A673 (cell line): ENCODE measurements around the gene TARS3. TPM values are rescaled to one million over a fixed set of nuclear protein-coding genes. Genes with fewer than 3 reads are reported as not detected.

Experiments
- BruUV-seq: library from RNA; stranded (reverse); fragments of 400-500 nt; replicated peaks from 2 replicates; lab custom pipeline; 2021; lab: Mats Ljungman, UMichigan
- CTCF ChIA-PET: fragments of 300-600 bp; sonication (Branson Sonifier 250); formaldehyde crosslinking; loops from one replicate; lab custom pipeline; 2022; ENCODE audit warnings: antibody characterized with exemption; lab: Charles Lee
- POLR2A ChIA-PET: fragments of 300-600 bp; sonication (Branson Sonifier 250); formaldehyde crosslinking; loops from one replicate; lab custom pipeline; 2022; ENCODE audit warnings: antibody characterized with exemption; ENCODE audit not compliant: low non-redundant PET; lab: Charles Lee
- DNase-seq: peaks from one replicate; pipeline ENCODE4 v3.0.0-alpha.2; 2015; ENCODE audit warnings: low spot score
- H3K27ac ChIP-seq: fragments of 200-600 bp; sonication (generic); 2 replicates; pipeline ENCODE4 v1.5.1; 2016; ENCODE audit warnings: mixed run types, low read depth, mild to moderate bottlenecking, mixed read lengths, antibody characterized with exemption, low read length; ENCODE audit not compliant: poor library complexity, severe bottlenecking
- H3K27me3 ChIP-seq: fragments of 200-600 bp; sonication (generic); replicated peaks from 2 replicates; pipeline ENCODE4 v1.6.1; 2017; ENCODE audit warnings: mixed run types, low read depth, mild to moderate bottlenecking, mixed read lengths, antibody characterized with exemption, low read length; ENCODE audit not compliant: insufficient read depth, poor library complexity
- H3K36me3 ChIP-seq: fragments of 200-600 bp; sonication (generic); 2 replicates; pipeline ENCODE4 v1.6.1; 2016; ENCODE audit warnings: mixed run types, mild to moderate bottlenecking, mixed read lengths, antibody characterized with exemption, low read length; ENCODE audit not compliant: insufficient read depth, poor library complexity, severe bottlenecking
- H3K4me1 ChIP-seq: fragments of 200-600 bp; sonication (generic); 2 replicates; pipeline ENCODE4 v1.6.1; 2017; ENCODE audit warnings: mixed run types, mild to moderate bottlenecking, mixed read lengths, antibody characterized with exemption, low read length; ENCODE audit not compliant: insufficient read depth, poor library complexity, severe bottlenecking
- H3K4me3 ChIP-seq: fragments of 200-600 bp; sonication (generic); 2 replicates; pipeline ENCODE4 v1.5.1; 2016; ENCODE audit warnings: low read depth, mixed run types, mild to moderate bottlenecking, mixed read lengths, low read length; ENCODE audit not compliant: poor library complexity, severe bottlenecking
- H3K9me3 ChIP-seq: fragments of 200-600 bp; sonication (generic); 2 replicates; pipeline ENCODE4 v1.6.1; 2016; ENCODE audit warnings: mixed run types, low read depth, mild to moderate bottlenecking, mixed read lengths, antibody characterized with exemption, low read length; ENCODE audit not compliant: poor library complexity, severe bottlenecking
- EZH2 ChIP-seq: fragments of 200-600 bp; sonication (generic); IDR thresholded peaks from 2 replicates; pipeline ENCODE4 v1.6.1; 2017; ENCODE audit warnings: borderline replicate concordance, low read depth, mild to moderate bottlenecking, mixed read lengths, antibody characterized with exemption, low read length; ENCODE audit not compliant: poor library complexity, severe bottlenecking
- intact Hi-C: fragments of 100-400 bp; cut with micrococcal nuclease; formaldehyde crosslinking; loops from one replicate; pipeline ENCODE4 v1.10.0; 2022; ENCODE audit not compliant: unreplicated experiment
- total RNA-seq: library from RNA; stranded (reverse); gene quantifications from 2 replicates; pipeline ENCODE4 v1.2.3, GENCODE V29; 2021
- TF ChIP-seq, protein P1 (sequence below): fragments of 300-800, 200-600 bp; sonication (generic); conservative IDR thresholded peaks from 2 replicates; pipeline ENCODE4 v1.5.1; 2017; ENCODE audit warnings: low read depth, mild to moderate bottlenecking, antibody characterized with exemption, low read length, moderate library complexity, mixed read lengths

TARS3 gene
- total RNA-seq, 1 experiment from 2014 or later = 9.1 TPM

DNA sequence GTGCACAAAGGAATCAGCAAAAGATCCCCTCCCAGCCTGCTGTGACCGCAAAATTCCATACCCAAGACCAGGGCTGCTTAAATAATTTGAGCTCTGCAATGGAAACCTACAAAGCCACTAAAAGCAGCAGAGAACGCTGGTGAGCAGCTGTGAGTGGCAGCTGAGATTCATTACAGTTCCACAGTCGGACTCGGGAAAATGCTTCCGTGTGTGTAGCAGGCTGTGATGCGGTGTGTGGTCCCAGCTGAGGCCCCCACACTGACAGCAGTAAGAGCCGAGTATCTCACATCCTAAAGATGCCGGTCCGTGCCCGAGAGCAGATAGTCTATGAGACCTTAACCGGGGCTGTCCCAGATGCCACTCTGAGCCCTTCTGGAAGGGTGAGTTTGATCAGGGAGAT lies 109.5 kb downstream of the TARS3 start:
- Histone ChIP-seq H3K36me3 (no peaks in the 10 kb centered on the region), H3K4me3 (no peak overlapping the region), H3K9me3 (no peaks in the 10 kb centered on the region), H3K27me3 (no peaks in the 10 kb centered on the region), H3K4me1 (peaks cover 13% of the 10 kb centered on the region), H3K27ac (no peak overlapping the region)
- intact Hi-C loops = no loop called here
- TF ChIP-seq, protein P1, sequence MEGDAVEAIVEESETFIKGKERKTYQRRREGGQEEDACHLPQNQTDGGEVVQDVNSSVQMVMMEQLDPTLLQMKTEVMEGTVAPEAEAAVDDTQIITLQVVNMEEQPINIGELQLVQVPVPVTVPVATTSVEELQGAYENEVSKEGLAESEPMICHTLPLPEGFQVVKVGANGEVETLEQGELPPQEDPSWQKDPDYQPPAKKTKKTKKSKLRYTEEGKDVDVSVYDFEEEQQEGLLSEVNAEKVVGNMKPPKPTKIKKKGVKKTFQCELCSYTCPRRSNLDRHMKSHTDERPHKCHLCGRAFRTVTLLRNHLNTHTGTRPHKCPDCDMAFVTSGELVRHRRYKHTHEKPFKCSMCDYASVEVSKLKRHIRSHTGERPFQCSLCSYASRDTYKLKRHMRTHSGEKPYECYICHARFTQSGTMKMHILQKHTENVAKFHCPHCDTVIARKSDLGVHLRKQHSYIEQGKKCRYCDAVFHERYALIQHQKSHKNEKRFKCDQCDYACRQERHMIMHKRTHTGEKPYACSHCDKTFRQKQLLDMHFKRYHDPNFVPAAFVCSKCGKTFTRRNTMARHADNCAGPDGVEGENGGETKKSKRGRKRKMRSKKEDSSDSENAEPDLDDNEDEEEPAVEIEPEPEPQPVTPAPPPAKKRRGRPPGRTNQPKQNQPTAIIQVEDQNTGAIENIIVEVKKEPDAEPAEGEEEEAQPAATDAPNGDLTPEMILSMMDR = no peak
- no peak for TF ChIP-seq EZH2
- BruUV-seq = no TSS peak
- DNase-seq = no peak
- CTCF ChIA-PET = interaction anchor here (0.6 kb wide), 1 partner anchor 101 kb away, joined by 3 read pairs; no protein-coding TSS in a partner anchor
- POLR2A ChIA-PET = no interaction called here

DNA sequence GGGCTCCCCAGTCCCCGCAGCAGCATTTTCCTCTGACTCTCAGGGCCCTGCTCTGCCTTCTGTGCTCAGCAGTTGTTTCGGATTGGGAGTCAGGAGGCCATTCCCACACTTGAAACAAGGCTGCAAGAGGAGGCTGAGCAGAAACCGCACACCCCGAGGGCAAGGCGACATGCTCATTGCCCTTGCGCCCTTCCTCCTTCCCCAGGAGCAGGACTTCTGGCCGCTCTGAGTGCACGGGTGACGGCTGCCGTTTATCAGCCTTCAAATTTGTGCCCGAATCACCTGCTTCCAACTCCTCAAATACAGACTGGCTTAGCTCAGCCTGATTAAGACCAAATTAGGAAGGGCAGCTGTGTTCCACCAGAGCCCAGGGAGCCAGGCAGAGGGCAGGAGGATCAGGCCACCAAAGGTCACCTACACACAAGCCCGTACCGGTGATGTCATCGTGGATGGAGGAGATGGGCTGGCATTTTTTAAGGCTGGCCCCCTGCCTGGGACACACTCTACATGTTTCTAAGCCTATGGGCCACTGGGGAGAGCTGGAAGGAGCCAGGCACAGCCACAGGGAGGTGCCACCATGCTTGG lies 110.2 kb downstream of the TARS3 start:
- TF ChIP-seq EZH2 = no peak
- TF ChIP-seq, protein P1 = no peak
- no peak for DNase-seq
- Histone ChIP-seq H3K4me3 (no peak overlapping the region), H3K9me3 (no peaks in the 10 kb centered on the region), H3K36me3 (no peaks in the 10 kb centered on the region), H3K4me1 (peaks cover 13% of the 10 kb centered on the region), H3K27me3 (no peaks in the 10 kb centered on the region), H3K27ac (no peak overlapping the region)
- no TSS peak for BruUV-seq
- ChIA-PET POLR2A (no interaction called here), CTCF (no interaction called here)
- intact Hi-C loops = no loop called here

DNA sequence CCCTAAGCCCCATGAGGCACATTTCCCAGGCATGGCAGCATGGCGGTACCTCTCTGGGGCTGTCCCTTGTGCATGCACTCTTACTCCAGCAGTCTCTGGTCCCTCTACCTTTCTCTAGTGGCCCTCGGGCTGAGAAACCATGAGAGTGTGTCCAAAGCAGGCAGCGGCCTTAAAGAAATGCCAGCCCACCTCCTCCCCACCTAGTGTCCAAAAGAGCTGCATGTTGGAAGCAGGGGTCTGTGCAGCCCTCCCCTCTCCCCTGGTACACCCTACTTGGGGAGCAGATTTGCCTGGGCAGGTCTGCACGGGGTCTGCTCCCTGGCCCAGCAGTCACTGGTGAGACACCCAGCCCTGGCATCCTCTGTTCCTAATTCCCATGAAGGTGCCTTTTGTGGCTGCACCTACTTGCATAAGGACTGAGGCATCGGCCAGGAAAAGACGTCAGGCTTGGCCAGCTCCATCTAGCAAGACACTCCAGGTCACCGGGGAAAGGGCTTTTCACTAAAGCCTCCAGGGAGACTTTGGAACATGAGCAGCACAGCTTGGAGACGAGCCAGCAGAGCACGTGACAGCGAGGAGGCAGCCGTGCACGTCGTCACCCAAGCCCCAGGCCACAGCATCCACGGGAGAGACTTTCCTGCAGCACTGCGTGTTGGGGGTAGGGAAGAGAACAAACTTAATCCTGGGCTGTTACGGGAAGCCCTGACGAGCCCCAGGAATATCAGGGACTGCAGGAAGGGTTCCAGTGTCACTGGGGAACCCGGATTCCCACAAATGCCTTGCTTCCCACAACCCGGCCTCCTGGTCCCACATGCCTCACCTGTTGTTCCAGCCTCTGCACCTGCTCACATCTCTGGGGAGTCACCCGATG lies 110.9 kb downstream of the TARS3 start:
- H3K9me3 ChIP-seq = no peaks in the 10 kb centered on the region
- DNase-seq = peak; percentile 65
- intact Hi-C loops = no loop called here
- POLR2A ChIA-PET = no interaction called here
- no peaks in the 10 kb centered on the region for H3K27me3 ChIP-seq
- no peak for TF ChIP-seq EZH2
- TF ChIP-seq, protein P1 = no peak
- peaks cover 13% of the 10 kb centered on the region for H3K4me1 ChIP-seq
- no peaks in the 10 kb centered on the region for H3K36me3 ChIP-seq
- H3K4me3 ChIP-seq = no peak overlapping the region
- H3K27ac ChIP-seq = no peak overlapping the region
- BruUV-seq = no TSS peak
- CTCF ChIA-PET = no interaction called here
